ENCODE data around the gene ELK3.

The ELK3 gene

DNA sequence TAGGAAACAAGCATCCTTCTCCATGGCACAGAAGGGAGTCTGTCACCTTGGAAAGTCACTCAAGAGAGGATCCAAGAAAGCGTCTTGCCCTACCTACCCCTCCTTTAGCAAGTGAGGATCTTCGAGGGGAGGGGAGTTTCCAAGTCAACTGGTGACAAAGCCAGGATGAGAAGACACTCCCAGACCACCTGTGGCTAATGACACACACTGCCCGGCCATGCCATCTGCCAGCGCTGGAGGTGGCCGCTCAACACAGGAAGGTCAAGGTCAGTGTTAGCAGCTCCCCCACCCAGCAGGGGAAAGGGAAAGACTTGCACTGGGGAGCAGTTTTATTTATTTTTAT lies 41.3 kb downstream of the ELK3 start:
- no peak overlapping the region for H3K27ac ChIP-seq

DNA sequence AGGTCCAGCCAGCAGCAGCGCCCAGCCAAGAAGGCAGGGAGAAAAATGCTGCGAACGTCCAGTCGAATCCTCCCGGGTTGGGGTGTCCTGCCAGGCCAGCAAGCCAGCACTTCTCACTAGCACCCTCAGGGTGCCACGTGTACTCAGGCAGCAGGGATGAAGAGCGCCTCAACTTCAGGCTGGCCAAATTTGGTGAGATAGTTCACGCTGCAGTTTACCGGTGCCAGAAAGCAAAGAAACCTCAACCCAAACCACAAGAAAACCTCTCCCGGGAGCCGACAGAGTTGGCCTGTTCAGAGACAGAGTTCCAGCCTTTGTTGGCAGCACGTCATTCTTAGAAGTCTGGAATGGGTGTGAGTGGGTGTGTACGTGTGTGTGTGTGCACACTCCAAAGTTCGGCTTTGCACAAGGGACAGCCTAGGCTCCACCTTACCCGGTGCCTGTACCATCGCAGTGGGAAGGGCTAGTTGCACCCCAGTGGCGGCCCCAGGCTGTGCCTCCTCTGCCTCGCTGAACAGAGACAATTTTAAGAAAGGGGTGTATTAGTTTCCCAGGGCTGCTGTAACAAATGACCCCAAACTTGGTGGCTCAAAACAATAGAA lies 42.1 kb downstream of the ELK3 start:
- H3K27ac ChIP-seq = no peak overlapping the region
- no peak for TF ChIP-seq ZFX (IDR thresholded peaks at IDR 0.05)
- TF ChIP-seq, protein P1, sequence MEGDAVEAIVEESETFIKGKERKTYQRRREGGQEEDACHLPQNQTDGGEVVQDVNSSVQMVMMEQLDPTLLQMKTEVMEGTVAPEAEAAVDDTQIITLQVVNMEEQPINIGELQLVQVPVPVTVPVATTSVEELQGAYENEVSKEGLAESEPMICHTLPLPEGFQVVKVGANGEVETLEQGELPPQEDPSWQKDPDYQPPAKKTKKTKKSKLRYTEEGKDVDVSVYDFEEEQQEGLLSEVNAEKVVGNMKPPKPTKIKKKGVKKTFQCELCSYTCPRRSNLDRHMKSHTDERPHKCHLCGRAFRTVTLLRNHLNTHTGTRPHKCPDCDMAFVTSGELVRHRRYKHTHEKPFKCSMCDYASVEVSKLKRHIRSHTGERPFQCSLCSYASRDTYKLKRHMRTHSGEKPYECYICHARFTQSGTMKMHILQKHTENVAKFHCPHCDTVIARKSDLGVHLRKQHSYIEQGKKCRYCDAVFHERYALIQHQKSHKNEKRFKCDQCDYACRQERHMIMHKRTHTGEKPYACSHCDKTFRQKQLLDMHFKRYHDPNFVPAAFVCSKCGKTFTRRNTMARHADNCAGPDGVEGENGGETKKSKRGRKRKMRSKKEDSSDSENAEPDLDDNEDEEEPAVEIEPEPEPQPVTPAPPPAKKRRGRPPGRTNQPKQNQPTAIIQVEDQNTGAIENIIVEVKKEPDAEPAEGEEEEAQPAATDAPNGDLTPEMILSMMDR (conservative IDR thresholded peaks at IDR 0.05) = no peak

More for the DNA sequence above, 41.3 kb downstream of the ELK3 start:
- TF ChIP-seq, protein P1 (conservative IDR thresholded peaks at IDR 0.05) = no peak
- TF ChIP-seq ZFX (IDR thresholded peaks at IDR 0.05) = no peak

DNA sequence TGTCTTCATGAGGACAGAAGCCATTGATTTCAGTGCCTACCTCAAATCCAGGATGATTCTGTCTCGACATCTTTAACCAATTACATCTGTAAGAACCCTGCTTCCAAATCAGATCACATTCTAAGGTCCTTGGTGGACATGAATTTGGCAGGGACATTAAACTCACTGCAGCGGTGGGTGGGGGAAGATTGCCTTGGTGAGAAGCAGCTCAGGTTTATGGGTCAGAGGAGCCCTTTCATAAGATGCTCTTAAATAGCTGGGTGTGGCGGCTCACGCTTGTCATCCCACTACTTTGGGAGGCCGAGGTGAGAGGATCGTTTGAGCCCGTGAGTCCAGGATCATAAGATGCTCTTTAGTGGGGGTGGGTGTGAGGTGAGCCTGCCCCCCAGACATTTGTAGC lies 42.9 kb downstream of the ELK3 start:
- H3K27ac ChIP-seq = no peak overlapping the region
- TF ChIP-seq, protein P1 (conservative IDR thresholded peaks at IDR 0.05) = no peak
- TF ChIP-seq ZFX (IDR thresholded peaks at IDR 0.05) = no peak

DNA sequence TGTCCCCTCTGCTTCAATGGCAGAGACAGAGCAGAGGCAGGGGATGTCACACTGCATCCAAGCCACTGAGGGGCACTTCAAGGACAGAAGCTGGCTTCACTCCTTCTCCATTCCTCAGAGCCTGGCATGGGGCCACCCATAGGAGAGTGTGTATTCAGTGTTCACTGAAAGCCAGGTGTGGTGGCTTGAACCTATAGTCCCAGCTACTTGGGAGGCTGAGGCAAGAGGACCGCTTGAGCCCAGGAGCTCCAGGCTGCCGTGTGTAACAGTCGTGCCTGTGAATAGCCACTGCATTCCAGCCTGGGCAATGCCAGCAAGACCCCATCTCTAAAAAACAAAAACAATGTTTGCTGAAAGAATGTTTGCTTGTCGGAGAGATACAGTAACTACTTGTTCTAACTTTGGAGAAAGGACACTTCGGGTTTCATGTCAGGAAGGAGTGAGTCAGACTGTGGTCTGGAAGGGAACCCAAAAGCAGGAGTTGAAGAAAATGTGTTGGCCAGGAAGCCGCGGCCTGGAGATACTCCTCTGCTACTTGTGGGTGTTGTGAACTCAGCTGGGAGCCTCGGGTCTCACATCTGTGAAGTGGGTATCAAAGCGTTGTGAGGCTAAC lies 43.4 kb downstream of the ELK3 start:
- no peak overlapping the region for H3K27ac ChIP-seq
- no peak for TF ChIP-seq ZFX (IDR thresholded peaks at IDR 0.05)
- TF ChIP-seq, protein P1 (conservative IDR thresholded peaks at IDR 0.05) = no peak

DNA sequence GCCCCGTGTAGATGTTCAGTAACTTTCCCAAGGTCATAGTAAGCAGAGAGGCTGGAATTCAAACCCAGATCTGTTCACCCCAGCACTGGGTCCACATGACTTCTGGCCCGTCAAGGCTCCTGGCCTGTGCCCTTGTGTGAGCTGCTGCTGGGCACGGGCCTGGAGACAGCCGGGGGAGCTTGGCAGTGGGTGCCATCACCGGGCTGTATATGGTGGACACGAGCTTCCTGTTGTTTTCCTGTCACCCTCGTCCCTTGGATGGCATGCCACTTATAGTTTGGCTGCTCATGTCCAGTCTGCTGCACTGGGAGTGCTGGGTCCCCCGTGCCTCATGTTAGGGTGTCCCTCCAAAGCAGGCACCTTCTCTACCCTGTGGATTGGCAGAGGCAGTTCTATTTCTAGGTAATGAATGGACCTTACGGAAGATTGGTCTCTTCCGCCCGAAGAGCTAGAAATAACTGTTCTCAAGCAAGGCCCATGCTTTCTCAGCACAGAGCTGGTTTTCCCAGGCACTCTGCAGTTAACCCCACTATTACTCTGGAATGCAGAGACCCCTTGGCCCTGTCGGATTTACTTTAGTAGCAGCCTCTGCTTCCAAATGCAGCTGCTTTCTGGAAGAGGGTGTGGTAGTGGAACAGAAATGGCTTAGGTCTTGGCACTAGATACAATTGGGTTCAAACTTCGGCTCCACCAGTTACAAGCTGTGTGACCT lies 44.3 kb downstream of the ELK3 start:
- no peak overlapping the region for H3K27ac ChIP-seq
- TF ChIP-seq, protein P1 (conservative IDR thresholded peaks at IDR 0.05) = no peak
- TF ChIP-seq ZFX (IDR thresholded peaks at IDR 0.05) = no peak

DNA sequence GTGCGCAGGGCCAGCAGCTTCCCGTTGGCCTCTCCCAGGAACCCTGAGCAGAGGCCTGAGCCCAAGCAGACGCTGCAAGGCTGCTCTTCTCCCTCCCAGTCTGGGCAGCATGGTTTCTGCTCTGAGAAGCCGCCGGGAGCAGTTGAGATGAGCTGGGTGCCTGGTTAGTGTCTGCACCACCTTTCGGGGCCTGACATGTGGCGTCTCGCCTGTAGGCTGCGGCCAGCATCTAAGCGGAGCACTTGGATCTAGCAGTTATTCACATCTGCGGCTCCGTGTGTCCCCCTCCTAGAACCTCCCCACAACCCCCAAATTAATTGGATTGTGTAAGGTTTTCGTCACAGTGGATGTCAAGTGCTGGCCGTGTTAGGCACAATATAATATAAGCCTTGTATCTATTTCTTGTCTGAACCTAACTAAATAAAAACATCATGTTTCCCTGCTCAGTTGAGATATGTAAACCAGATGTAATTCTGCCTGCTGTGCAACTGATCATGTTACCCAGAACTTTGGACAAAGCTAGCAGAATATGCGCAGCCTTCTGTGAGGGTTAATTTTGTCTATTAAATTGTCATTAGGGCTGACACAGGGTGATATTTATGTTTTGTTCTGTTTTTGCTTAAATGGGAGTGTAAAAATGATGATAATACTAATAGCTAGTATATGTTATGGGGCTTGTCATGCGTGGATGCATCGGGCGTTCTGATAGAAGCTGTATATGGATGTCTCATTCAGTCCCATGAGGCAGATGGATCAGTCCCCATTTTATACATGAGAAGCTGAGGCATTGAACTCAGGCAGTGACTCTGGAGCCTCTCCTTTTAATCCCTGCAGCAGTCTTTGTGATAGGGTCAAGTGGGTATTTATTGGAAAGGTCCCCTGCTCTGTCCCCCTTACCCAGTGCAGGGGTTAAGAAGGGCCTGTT lies 45.8 kb downstream of the ELK3 start:
- TF ChIP-seq, protein P1 (conservative IDR thresholded peaks at IDR 0.05) = no peak
- TF ChIP-seq ZFX (IDR thresholded peaks at IDR 0.05) = no peak
- no peak overlapping the region for H3K27ac ChIP-seq

Data from C4-2B (cell line).